ENCODE data around the gene RAB36.

DNA sequence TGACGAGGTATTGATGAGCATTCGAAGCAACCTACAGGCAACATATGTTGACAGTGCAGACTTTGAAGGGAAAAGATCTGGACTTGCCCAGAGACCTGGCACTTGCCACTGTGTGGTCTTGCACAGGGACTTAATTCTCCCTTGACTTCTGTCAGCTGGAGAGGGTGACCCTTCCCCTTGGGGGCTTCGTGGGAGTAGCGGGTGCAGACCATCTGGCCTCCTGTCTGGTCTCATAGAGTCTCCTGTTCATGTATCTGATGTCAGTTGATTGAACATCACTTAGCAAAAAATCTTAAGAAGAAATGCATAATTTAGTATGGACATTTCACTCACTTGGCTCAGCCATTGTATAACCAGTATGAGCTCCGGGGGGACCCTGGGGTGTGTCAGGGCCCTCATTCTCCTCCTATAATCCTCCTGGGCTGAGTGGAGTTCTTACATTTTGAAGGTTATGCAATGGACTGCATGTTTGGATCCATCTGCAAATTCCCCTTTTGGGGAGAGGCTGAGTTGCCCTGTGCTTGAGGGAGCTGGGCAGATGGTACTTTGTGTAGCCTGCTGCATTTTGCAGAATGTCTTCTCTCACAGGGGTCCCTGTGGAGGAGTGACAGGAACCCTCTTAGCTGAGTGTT lies 48.0 kb downstream of the RAB36 start:
- TF ChIP-seq, protein P1, sequence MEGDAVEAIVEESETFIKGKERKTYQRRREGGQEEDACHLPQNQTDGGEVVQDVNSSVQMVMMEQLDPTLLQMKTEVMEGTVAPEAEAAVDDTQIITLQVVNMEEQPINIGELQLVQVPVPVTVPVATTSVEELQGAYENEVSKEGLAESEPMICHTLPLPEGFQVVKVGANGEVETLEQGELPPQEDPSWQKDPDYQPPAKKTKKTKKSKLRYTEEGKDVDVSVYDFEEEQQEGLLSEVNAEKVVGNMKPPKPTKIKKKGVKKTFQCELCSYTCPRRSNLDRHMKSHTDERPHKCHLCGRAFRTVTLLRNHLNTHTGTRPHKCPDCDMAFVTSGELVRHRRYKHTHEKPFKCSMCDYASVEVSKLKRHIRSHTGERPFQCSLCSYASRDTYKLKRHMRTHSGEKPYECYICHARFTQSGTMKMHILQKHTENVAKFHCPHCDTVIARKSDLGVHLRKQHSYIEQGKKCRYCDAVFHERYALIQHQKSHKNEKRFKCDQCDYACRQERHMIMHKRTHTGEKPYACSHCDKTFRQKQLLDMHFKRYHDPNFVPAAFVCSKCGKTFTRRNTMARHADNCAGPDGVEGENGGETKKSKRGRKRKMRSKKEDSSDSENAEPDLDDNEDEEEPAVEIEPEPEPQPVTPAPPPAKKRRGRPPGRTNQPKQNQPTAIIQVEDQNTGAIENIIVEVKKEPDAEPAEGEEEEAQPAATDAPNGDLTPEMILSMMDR (conservative IDR thresholded peaks at IDR 0.05; ENCODE audit: low read depth, low read length): no peak
- TF ChIP-seq EZH2phosphoT487 (IDR thresholded peaks at IDR 0.05; ENCODE audit: borderline replicate concordance, low read length) (no peak), EZH2 (IDR thresholded peaks at IDR 0.05; ENCODE audit: low read length, unreplicated experiment) (no peak)

Measured in PC-3 (cell line).